ENCODE results near the gene SYT3. TPM values are rescaled to one million over a fixed set of nuclear protein-coding genes. Genes with fewer than 3 reads are reported as not detected.
"Not testable (repeated sequence)": the region's sequence is repeated elsewhere in the genome, so short reads cannot be mapped to it uniquely, and the experiment has no call there.

SYT3 gene
- polyA plus RNA-seq, 1 donor: 0.36 TPM

DNA sequence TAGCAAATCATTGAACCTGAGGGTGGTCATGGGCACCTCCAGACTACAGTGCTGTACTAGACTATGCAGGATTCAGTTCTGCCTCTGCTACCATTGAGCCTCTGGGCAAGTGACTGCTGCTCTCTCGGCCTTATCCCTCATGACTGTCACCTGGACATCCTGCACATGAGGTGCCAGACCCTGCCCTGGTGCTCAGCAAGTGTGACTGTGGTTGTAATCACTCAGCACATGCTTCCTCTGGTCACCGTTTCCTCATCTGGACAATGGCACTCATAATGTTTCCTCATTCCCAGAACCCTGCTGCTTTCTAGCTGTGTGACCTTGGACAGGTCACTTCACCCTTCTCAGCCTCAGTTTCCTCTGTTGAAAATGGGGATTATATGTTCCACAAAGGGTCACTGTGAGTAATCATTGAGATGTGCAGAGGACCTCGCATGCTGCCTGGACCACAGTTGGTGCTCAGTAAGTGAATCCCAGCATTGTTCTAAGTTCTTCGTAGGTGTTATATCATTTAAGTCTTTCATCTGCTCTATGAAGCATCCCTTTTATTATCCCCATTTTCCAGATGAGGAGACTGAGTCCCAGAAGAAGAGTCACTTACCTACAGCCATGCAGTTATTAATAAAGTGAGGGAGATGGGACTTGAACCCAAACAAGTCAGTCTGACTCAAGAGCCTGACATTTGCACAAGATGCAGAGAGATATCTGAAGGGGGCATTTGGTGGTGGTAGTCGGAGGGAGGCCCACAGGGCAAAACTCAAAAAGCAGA lies 3.2 kb downstream of the SYT3 start:
- no peak for DNase-seq

- DNase-seq: no peak
Measured at GRCh38 chr19:50633973-50634372, 5.7 kb downstream of the SYT3 start.

DNA sequence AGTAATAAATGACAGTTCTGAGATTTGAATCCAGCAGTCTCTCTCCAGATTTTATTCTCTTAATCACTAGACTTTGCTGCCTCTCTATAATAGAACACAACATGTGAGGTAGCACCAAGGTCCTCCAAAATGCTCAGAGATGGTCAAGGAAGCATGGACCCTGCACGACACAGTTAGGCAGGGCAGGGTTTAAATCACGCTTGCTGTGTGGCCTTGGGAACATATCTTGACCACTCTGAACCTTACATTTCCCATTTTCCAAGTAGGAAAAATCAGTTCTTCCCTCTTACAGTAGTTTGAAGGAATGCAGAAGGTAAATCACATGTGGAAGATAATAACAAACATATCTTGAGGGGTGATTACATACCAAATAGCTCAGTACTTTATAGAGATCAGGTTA lies 6.3 kb downstream of the SYT3 start:
- no peak for DNase-seq

DNA sequence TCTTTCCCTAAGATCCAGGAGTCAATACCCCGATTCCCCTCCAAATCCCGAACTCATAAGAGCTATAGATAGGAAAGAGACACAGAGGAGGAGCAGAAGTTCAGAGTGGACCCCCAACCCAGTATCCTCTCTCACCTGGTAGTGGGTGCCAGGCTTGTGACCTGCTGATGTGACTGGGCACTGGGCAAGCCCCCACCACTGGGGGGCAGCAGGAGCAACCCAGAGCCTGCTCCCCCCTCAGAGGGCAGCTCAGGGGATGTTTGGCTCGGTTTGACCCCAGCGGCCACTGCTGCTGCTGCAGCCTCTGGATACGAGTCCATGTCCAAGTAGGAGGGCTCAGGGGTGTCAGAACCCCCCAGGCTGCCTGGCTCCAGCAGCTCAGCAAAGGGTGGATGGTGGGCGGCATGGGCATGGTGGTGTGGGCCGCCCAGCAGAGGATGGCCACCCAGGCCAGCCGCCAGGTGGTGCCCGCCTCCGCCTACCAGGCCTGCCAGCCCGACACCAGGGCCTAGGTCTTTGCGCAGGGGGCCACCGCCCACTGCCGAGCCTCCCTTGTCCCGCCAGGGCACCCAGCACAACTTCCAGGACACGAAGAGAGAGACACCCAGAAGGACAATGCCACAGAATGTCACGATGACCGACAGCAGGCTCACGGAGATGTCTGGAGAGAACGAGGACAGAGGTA lies 7.4 kb downstream of the SYT3 start:
- DNase-seq: no peak

- no peak for DNase-seq
Measured at GRCh38 chr19:50629801-50630200, 9.9 kb downstream of the SYT3 start.

DNA sequence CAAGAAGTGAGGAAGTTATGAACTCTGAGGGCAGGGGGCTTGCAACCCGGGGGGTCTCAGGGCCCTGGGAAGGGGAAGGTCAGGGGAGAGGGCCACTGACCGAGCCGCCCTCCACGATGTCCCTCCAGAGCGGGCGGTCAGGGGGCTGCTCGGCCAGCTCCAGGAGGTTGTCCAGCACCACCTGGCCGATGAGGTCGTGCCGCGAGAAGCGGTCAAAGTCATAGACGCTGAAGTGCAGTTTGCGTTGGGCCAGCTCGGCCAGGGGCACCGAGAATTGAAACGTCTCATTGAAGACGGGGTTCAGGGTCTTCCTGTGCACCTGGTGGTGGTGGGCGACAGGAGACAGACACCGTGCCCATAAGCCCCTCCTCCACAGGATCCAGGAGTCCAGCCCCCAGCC lies 10.5 kb downstream of the SYT3 start:
- no peak for DNase-seq

- DNase-seq: no peak
Measured at GRCh38 chr19:50628551-50628950, 11.1 kb downstream of the SYT3 start.

GRCh38 chr19:50628146-50628545 lies 11.5 kb downstream of the SYT3 start:
- DNase-seq: no peak

DNA sequence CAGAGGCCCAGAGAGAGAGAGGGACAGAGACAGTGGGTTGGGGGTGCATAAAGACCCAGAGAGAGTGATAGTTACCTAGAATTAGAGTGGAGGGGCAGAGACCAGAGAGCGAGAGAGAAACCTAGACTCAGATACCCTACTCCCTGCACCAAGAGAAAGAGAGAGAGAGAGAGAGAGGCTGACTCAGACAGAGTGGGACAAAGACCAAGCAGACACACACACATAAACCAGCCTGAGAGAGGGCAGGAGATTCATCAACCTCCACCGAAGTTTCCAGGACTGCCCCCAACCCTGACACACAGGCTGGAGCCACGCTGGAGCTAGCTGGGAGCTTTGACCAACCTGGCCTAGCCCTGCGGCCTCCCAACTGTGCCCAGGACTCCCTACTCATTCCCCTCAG lies 12.9 kb downstream of the SYT3 start:
- no peak for DNase-seq

DNA sequence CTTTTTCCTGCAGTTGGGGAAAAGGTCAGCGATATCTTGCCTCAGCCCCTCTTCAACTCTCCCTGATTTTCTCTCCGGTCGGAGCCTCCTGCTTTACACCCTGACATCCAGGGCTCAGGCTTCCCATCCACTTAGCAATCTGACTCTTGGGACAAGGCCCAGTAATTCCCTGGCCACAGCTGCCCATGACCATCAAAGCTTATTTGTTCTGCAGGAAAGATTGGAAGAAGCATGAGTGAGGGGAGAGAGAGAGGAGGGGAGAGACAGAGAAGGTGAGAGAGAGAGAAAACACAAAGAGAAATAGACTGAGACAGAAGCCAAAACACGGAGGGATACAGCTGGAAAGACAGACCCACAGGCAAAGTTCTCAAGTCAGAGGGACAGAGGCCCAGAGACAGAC lies 13.7 kb downstream of the SYT3 start:
- no peak for DNase-seq

DNA sequence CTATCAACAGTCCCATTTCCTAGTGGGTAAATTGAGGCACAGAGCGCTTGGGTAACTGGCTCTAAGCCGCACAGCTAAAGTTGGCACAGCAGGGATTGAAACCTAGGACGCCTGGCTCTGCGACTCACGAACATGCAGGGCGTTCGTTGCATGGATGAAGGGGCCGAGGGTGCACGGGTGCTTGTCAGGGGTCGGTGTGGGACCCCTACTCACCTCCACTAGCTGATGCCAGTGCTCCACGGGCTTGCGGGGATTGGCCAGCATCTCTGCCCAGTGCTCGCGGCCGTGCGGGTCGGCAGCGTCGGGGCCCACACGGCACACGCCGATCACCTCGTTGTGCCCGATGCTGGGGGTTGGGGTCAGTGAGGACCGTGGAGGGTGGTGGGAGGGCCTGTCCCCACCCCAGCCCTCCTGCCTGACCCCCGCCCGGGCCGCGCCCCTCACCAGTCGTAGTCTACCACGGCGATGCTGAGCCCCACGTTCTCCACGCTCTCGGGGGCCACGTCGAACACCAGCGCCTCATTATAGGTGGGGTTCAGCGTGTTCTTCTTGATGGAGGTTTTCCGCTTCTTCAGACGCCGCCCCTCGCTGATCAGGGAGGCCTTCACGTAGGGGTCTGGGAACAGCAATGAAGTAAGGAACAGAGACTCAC lies 14.6 kb downstream of the SYT3 start:
- DNase-seq: no peak

GRCh38 chr19:50620394-50620906 lies 19.2 kb downstream of the SYT3 start:
- not testable (repeated sequence) for DNase-seq

- not testable (repeated sequence) for DNase-seq
Measured at GRCh38 chr19:50619184-50619583, 20.5 kb downstream of the SYT3 start.

DNA sequence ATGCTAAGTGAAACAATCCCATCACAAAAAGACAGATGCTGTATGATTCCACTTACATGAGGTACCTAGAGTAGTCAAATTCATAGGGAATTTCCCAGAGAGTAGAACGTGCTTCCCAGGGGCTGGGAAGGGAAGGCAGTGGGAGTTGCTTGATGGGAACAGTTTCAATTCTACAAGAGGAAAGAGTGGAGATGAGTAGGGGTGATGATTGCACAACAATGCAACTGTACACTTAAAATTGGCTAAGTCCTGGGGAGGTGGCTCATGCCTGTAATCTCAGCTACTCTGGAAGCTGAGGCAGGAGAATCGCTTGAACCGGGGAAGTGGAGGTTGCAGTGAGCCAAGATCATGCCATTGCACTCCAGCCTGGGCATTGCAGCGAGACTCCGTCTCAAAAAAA lies 21.3 kb downstream of the SYT3 start:
- DNase-seq: not testable (repeated sequence)

GRCh38 chr19:50612504-50613404 lies 26.9 kb downstream of the SYT3 start:
- DNase-seq: not testable (repeated sequence)

GRCh38 chr19:50607874-50608785 lies 31.6 kb downstream of the SYT3 start:
- peak; percentile 79 for DNase-seq

GRCh38 chr19:50607388-50607787 lies 32.3 kb downstream of the SYT3 start:
- no peak for DNase-seq

DNA sequence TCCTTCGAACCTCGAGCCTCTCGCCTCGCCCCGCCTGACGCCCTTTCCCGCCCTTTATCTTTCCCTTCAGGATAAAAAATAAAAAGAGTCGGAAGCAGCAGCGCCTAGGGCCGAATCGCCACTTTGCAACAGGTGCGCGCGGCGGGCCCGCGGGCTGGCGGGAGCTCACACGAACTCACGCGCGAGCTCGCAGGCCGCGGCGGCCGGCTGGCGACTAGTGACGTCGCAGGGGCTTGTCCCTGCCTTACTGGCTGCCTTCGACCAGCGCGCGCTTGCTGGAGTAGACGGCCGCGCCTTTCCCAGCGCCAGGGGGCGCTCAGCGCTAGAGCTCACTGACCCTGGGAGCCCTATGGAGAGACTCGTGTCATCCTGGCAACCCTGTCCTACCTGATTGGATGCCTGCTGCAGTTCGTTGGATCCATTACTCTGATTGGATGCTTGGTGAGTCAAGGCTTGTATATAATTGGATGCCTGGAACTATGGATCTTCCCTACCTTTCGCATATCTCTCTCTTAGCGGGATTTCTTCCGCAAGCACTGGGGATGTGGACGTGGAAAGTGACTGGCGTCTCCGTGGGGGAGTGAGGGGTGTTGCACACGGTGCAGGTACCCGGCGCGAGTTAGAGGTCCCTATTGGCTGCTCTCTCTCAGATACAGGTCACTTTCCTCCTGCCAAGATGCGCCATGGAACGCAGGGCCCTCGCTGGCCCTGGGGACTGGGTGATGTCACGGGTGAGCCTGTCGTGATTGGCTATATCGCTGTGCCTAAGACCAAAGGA lies 33.4 kb downstream of the SYT3 start:
- not testable (repeated sequence) for DNase-seq

- not testable (repeated sequence) for DNase-seq
Measured at GRCh38 chr19:50604264-50605073, 35.2 kb downstream of the SYT3 start.

All from hindlimb muscle (tissue), 1 donor.